Ishikawa (cell line): ENCODE measurements around the gene AADACL4.

Experiments used
- CEBPB ChIP-seq: IDR thresholded peaks from 2 replicates; pipeline ENCODE4 v1.6.1; 2012
- CREB1 ChIP-seq: IDR thresholded peaks from 2 replicates; pipeline ENCODE4 v1.6.1; 2012; ENCODE audit warnings: low read depth
- EGR1 ChIP-seq: IDR thresholded peaks from 2 replicates; pipeline ENCODE4 v1.6.1; 2012
- EP300 ChIP-seq: IDR thresholded peaks from 2 replicates; pipeline ENCODE4 v1.6.1; 2012; ENCODE audit warnings: borderline replicate concordance
- FOXM1 ChIP-seq: IDR thresholded peaks from 2 replicates; pipeline ENCODE4 v1.6.1; 2012; ENCODE audit warnings: low read depth, borderline replicate concordance
- MAX ChIP-seq: IDR thresholded peaks from 2 replicates; pipeline ENCODE4 v1.6.1; 2012
- NFIC ChIP-seq: IDR thresholded peaks from 2 replicates; pipeline ENCODE4 v1.6.1; 2012
- RAD21 ChIP-seq: IDR thresholded peaks from 2 replicates; pipeline ENCODE4 v1.6.1; 2012; ENCODE audit warnings: low read depth
- REST ChIP-seq: IDR thresholded peaks from 2 replicates; pipeline ENCODE4 v1.6.1; 2012; ENCODE audit warnings: low read depth, mild to moderate bottlenecking
- TAF1 ChIP-seq: IDR thresholded peaks from 2 replicates; pipeline ENCODE4 v1.6.1; 2012; ENCODE audit warnings: low read depth, mild to moderate bottlenecking
- TCF12 ChIP-seq: IDR thresholded peaks from 2 replicates; pipeline ENCODE4 v1.6.1; 2012; ENCODE audit warnings: low read depth
- TEAD4 ChIP-seq: IDR thresholded peaks from 2 replicates; pipeline ENCODE4 v1.6.1; 2012
- USF1 ChIP-seq: IDR thresholded peaks from 2 replicates; pipeline ENCODE4 v1.6.1; 2012
- YY1 ChIP-seq: IDR thresholded peaks from 2 replicates; pipeline ENCODE4 v1.6.1; 2012; ENCODE audit warnings: low read depth
- ZBTB7A ChIP-seq: IDR thresholded peaks from 2 replicates; pipeline ENCODE4 v1.6.1; 2012; ENCODE audit warnings: low read depth

AADACL4 gene

GRCh38 chr1:12708396-12709090, 64.7 kb downstream of the AADACL4 start:
- no peak for TF ChIP-seq CEBPB
- no peak for TF ChIP-seq EP300
- no peak for TF ChIP-seq TAF1
- no peak for TF ChIP-seq USF1
- no peak for TF ChIP-seq RAD21

GRCh38 chr1:12709091-12709491, 65.2 kb downstream of the AADACL4 start:
- no peak for TF ChIP-seq MAX
- TF ChIP-seq CREB1: no peak
- TF ChIP-seq YY1: no peak
- no peak for TF ChIP-seq RAD21
- TF ChIP-seq USF1: no peak
- TF ChIP-seq TAF1: no peak
- TF ChIP-seq CEBPB: no peak
- TF ChIP-seq TEAD4: no peak
- TF ChIP-seq NFIC: no peak
- TF ChIP-seq ZBTB7A: no peak
- no peak for TF ChIP-seq TCF12
- TF ChIP-seq EP300: no peak
- no peak for TF ChIP-seq EGR1
- TF ChIP-seq REST: no peak

GRCh38 chr1:12709696-12710095, 65.8 kb downstream of the AADACL4 start:
- TF ChIP-seq TAF1 (no peak), CEBPB (no peak), TEAD4 (no peak), MAX (no peak), CREB1 (no peak), EGR1 (no peak), ZBTB7A (no peak), YY1 (no peak), FOXM1 (no peak), TCF12 (no peak), USF1 (no peak), EP300 (no peak), NFIC (no peak), REST (no peak), RAD21 (no peak)

GRCh38 chr1:12711536-12711935, 67.7 kb downstream of the AADACL4 start:
- TF ChIP-seq NFIC: no peak
- no peak for TF ChIP-seq TAF1
- TF ChIP-seq ZBTB7A: no peak

GRCh38 chr1:12712076-12712475, 68.2 kb downstream of the AADACL4 start:
- TF ChIP-seq CEBPB: no peak
- no peak for TF ChIP-seq FOXM1
- no peak for TF ChIP-seq YY1
- TF ChIP-seq EP300: no peak
- TF ChIP-seq MAX: no peak
- TF ChIP-seq NFIC: no peak
- no peak for TF ChIP-seq RAD21
- no peak for TF ChIP-seq USF1
